GM23338 (cell line): ENCODE data around the gene PIK3CG. TPM values are rescaled to one million over a fixed set of nuclear protein-coding genes. Genes with fewer than 3 reads are reported as not detected.

Experiments used
- ATAC-seq: fragments of 200-7000 bp; cut with Tn5 transposase; 3 replicates; pipeline ENCODE4 v1.9.1; 2020
- DNase-seq: peaks from one replicate; pipeline ENCODE4 v3.0.0-alpha.2; 2015; ENCODE audit warnings: low spot score
- H2AFZ ChIP-seq: fragments of 200-600 bp; sonication (generic); 2 replicates; pipeline ENCODE4 v1.8.0; 2016; ENCODE audit warnings: antibody characterized with exemption, mild to moderate bottlenecking, moderate library complexity
- H3F3A ChIP-seq: fragments of 200-600 bp; sonication (generic); replicated peaks from 2 replicates; pipeline ENCODE4 v1.8.0; 2017; ENCODE audit warnings: antibody characterized with exemption, mixed run types, low read depth
- H3K27ac ChIP-seq: fragments of 200-600 bp; sonication (generic); 2 replicates; pipeline ENCODE4 v1.6.1; 2016; ENCODE audit warnings: low read depth
- H3K27me3 ChIP-seq: fragments of 200-600 bp; sonication (generic); 2 replicates; pipeline ENCODE4 v1.8.0; 2016; ENCODE audit warnings: mild to moderate bottlenecking, mixed run types, moderate library complexity; ENCODE audit not compliant: insufficient read depth
- H3K36me3 ChIP-seq: fragments of 200-600 bp; sonication (generic); 2 replicates; pipeline ENCODE4 v1.8.0; 2016; ENCODE audit warnings: mild to moderate bottlenecking; ENCODE audit not compliant: insufficient read depth
- H3K4me1 ChIP-seq: fragments of 200-600 bp; sonication (generic); 2 replicates; pipeline ENCODE4 v1.8.0; 2016; ENCODE audit warnings: mild to moderate bottlenecking, moderate library complexity; ENCODE audit not compliant: insufficient read depth
- H3K4me2 ChIP-seq: fragments of 200-600 bp; sonication (generic); 2 replicates; pipeline ENCODE4 v1.7.1; 2017; ENCODE audit warnings: mixed run types
- H3K4me3 ChIP-seq: fragments of 200-600 bp; sonication (generic); 2 replicates; pipeline ENCODE4 v1.6.1; 2016; ENCODE audit warnings: mixed run types
- H3K79me2 ChIP-seq: fragments of 200-600 bp; sonication (generic); replicated peaks from 2 replicates; pipeline ENCODE4 v1.8.0; 2017; ENCODE audit warnings: mild to moderate bottlenecking; ENCODE audit not compliant: insufficient read depth
- H3K9me2 ChIP-seq: fragments of 200-600 bp; sonication (generic); 2 replicates; pipeline ENCODE4 v1.8.0; 2017; ENCODE audit not compliant: insufficient read depth
- H4K20me1 ChIP-seq: fragments of 200-600 bp; sonication (generic); replicated peaks from 2 replicates; pipeline ENCODE4 v1.8.0; 2017; ENCODE audit warnings: mild to moderate bottlenecking; ENCODE audit not compliant: insufficient read depth
- H3K27ac Mint-ChIP-seq: 2 replicates; pipeline ENCODE4 v1.8.0; 2020; ENCODE audit warnings: inconsistent platforms, mild to moderate bottlenecking, moderate library complexity, mixed read lengths
- H3K27me3 Mint-ChIP-seq: 3 replicates; pipeline ENCODE4 v1.8.0; 2022; ENCODE audit warnings: low read depth, mild to moderate bottlenecking, moderate library complexity, mixed read lengths, inconsistent platforms; ENCODE audit not compliant: insufficient read depth, poor library complexity
- H3K36me3 Mint-ChIP-seq: 3 replicates; pipeline ENCODE4 v1.8.0; 2021; ENCODE audit warnings: low read depth, mild to moderate bottlenecking, inconsistent platforms, moderate library complexity, mixed read lengths
- H3K4me1 Mint-ChIP-seq: 3 replicates; pipeline ENCODE4 v1.8.0; 2020; ENCODE audit warnings: mild to moderate bottlenecking, inconsistent platforms, mixed read lengths
- H3K4me3 Mint-ChIP-seq: 3 replicates; pipeline ENCODE4 v1.8.0; 2021; ENCODE audit warnings: moderate library complexity, mild to moderate bottlenecking, inconsistent platforms, mixed read lengths
- H3K9me3 Mint-ChIP-seq: 3 replicates; pipeline ENCODE4 v1.8.0; 2020; ENCODE audit warnings: moderate library complexity, mild to moderate bottlenecking, inconsistent platforms, mixed read lengths
- CREB1 ChIP-seq: fragments of 250-450 bp; sonication (Bioruptor Pico); IDR thresholded peaks from 2 replicates; pipeline ENCODE4 v1.5.0; 2020; ENCODE audit warnings: low read depth, mild to moderate bottlenecking, moderate library complexity
- CTCF ChIP-seq, 2 experiments: fragments of 200-600 bp in 1 of 2; sonication (generic) in 1 of 2; conservative IDR thresholded peaks; 2 replicates each; pipeline versions ENCODE4 v1.5.1 to v1.6.1; 2016 to 2017; ENCODE audit warnings: antibody characterized with exemption in 2 of 2, low read depth in 2 of 2, mild to moderate bottlenecking in 2 of 2, moderate library complexity in 1 of 2
- ETS1 ChIP-seq: IDR thresholded peaks from 2 replicates; pipeline ENCODE4 v1.6.1; 2016; ENCODE audit warnings: antibody characterized with exemption
- EZH2 ChIP-seq: fragments of 200-600 bp; sonication (generic); IDR thresholded peaks from one replicate; pipeline ENCODE4 v1.8.0; 2017; ENCODE audit warnings: antibody characterized with exemption, mild to moderate bottlenecking, low read depth; ENCODE audit not compliant: unreplicated experiment
- NANOG ChIP-seq: IDR thresholded peaks from 2 replicates; pipeline ENCODE4 v1.6.1; 2016; ENCODE audit warnings: antibody characterized with exemption, borderline replicate concordance
- POLR2AphosphoS5 ChIP-seq: IDR thresholded peaks from 2 replicates; pipeline ENCODE4 v1.6.1; 2016; ENCODE audit warnings: antibody characterized with exemption, low read depth
- REST ChIP-seq: IDR thresholded peaks from one replicate; pipeline ENCODE4 v1.6.1; 2018; ENCODE audit warnings: antibody characterized with exemption; ENCODE audit not compliant: unreplicated experiment
- ZNF114 ChIP-seq: fragments of 250-450 bp; sonication (Bioruptor Pico); IDR thresholded peaks from 2 replicates; pipeline ENCODE4 v1.5.0; 2020; ENCODE audit warnings: mild to moderate bottlenecking, moderate library complexity
- ZNF331 ChIP-seq: fragments of 250-450 bp; sonication (Bioruptor Pico); IDR thresholded peaks from 2 replicates; pipeline ENCODE4 v1.5.0; 2020; ENCODE audit warnings: low read depth, mild to moderate bottlenecking, moderate library complexity
- polyA plus RNA-seq: library from polyadenylated mRNA; unstranded; fragments of >200 nt; fragmentation: Nextera tagmentation; extraction: Ambion mirVana; gene quantifications from 2 replicates; pipeline ENCODE4 v1.2.1, GENCODE V29; 2016
- total RNA-seq: library from RNA; depleted of rRNA; stranded (reverse); fragments of >200 nt; shearing (Covaris generic); gene quantifications from 2 replicates; pipeline ENCODE4 v1.2.3, GENCODE V29; 2014

The PIK3CG gene
- total and polyA plus RNA-seq, 2 experiments from 2014 or later, result not detected

- Histone ChIP-seq H3K4me2 (no peak overlapping the region), H3F3A (no peaks in the 10 kb centered on the region), H3K36me3 (no peaks in the 10 kb centered on the region), H3K79me2 (no peaks in the 10 kb centered on the region), H3K27me3 (no peaks in the 10 kb centered on the region), H3K4me3 (no peak overlapping the region), H3K9me2 (no peaks in the 10 kb centered on the region), H3K27ac (no peak overlapping the region), H3K4me1 (peaks cover 3% of the 10 kb centered on the region; the same call in 1 of the 2 replicates), H2AFZ (no peak overlapping the region), H4K20me1 (no peaks in the 10 kb centered on the region)
- Mint-ChIP-seq H3K4me1 (peaks cover 2% of the 10 kb centered on the region; the same call in 1 of the 3 replicates), H3K4me3 (no peak overlapping the region), H3K9me3 (peaks cover 9% of the 10 kb centered on the region; the same call in 2 of the 3 replicates), H3K27me3 (no peaks in the 10 kb centered on the region), H3K36me3 (peaks cover 5% of the 10 kb centered on the region; the same call in 2 of the 3 replicates), H3K27ac (no peak overlapping the region)
- TF ChIP-seq EZH2, result no peak
- no peak for TF ChIP-seq CREB1
- no peak for TF ChIP-seq REST
- TF ChIP-seq ETS1, result no peak
- TF ChIP-seq CTCF (conservative IDR thresholded peaks at IDR 0.05; ENCODE audit: low read depth in 2 of 2), result no peak
- TF ChIP-seq POLR2AphosphoS5, result no peak
- ATAC-seq (no peak), DNase-seq (no peak)
These were observed 23.1 kb downstream of the PIK3CG start for GRCh38 chr7:106888204-106888603.

GRCh38 chr7:106890952-106891351, 25.9 kb downstream of the PIK3CG start:
- H3K27me3 ChIP-seq, result no peaks in the 10 kb centered on the region
- H3K79me2 ChIP-seq, result no peaks in the 10 kb centered on the region
- no peaks in the 10 kb centered on the region for H4K20me1 ChIP-seq
- Mint-ChIP-seq H3K4me3 (no peak overlapping the region), H3K27me3 (no peaks in the 10 kb centered on the region), H3K4me1 (peaks cover 2% of the 10 kb centered on the region; the same call in 1 of the 3 replicates), H3K27ac (no peak overlapping the region), H3K36me3 (no peaks in the 10 kb centered on the region), H3K9me3 (no peaks in the 10 kb centered on the region; the same call in 2 of the 3 replicates)
- no peak overlapping the region for H3K4me3 ChIP-seq
- no peaks in the 10 kb centered on the region for H3K36me3 ChIP-seq
- no peak overlapping the region for H3K4me2 ChIP-seq
- no peak overlapping the region for H2AFZ ChIP-seq
- H3K27ac ChIP-seq, result no peak overlapping the region
- H3K9me2 ChIP-seq, result no peaks in the 10 kb centered on the region
- DNase-seq, result no peak
- H3K4me1 ChIP-seq, result peaks cover 8% of the 10 kb centered on the region; the same call in 1 of the 2 replicates
- ATAC-seq, result no peak
- H3F3A ChIP-seq, result no peaks in the 10 kb centered on the region
- TF ChIP-seq ETS1 (no peak), NANOG (no peak), ZNF114 (CRISPR knock-in tag) (no peak), REST (no peak), ZNF331 (CRISPR knock-in tag) (no peak), CTCF (conservative IDR thresholded peaks at IDR 0.05; ENCODE audit: low read depth in 2 of 2) (no peak), POLR2AphosphoS5 (no peak)
